Astrocyte (in vitro differentiated cells and primary cell): Measurements from ENCODE around the gene TRIM52.

Experiments
- EZH2 ChIP-seq: IDR thresholded peaks from 2 replicates; pipeline ENCODE4 v1.6.1; 2012; ENCODE audit warnings: mild to moderate bottlenecking, low read length, inconsistent platforms; ENCODE audit not compliant: insufficient read depth
- TF ChIP-seq, protein P1 (sequence below): IDR thresholded peaks from 2 replicates; pipeline ENCODE4 v1.5.1; 2011; ENCODE audit warnings: low read depth, mild to moderate bottlenecking, inconsistent platforms, low read length, moderate library complexity; ENCODE audit not compliant: insufficient read depth

DNA sequence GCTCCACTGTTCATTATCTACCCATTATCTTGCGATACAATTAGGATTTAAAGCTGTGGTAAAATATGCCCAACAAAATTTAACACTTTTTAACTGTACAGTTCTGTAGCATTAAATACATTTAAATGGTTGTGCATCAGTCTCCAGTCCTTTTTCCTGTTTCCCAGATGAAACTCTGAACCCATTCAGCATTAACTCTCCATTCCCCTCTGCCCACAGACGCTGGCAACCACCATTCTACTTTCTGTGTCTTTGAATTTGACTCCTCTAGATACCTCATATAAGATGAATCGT, 53.0 kb downstream of the TRIM52 start:
- no peak for TF ChIP-seq EZH2
- TF ChIP-seq, protein P1, sequence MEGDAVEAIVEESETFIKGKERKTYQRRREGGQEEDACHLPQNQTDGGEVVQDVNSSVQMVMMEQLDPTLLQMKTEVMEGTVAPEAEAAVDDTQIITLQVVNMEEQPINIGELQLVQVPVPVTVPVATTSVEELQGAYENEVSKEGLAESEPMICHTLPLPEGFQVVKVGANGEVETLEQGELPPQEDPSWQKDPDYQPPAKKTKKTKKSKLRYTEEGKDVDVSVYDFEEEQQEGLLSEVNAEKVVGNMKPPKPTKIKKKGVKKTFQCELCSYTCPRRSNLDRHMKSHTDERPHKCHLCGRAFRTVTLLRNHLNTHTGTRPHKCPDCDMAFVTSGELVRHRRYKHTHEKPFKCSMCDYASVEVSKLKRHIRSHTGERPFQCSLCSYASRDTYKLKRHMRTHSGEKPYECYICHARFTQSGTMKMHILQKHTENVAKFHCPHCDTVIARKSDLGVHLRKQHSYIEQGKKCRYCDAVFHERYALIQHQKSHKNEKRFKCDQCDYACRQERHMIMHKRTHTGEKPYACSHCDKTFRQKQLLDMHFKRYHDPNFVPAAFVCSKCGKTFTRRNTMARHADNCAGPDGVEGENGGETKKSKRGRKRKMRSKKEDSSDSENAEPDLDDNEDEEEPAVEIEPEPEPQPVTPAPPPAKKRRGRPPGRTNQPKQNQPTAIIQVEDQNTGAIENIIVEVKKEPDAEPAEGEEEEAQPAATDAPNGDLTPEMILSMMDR: no peak
